Measurements from ENCODE around the gene SYNE3.

SYNE3 gene

DNA sequence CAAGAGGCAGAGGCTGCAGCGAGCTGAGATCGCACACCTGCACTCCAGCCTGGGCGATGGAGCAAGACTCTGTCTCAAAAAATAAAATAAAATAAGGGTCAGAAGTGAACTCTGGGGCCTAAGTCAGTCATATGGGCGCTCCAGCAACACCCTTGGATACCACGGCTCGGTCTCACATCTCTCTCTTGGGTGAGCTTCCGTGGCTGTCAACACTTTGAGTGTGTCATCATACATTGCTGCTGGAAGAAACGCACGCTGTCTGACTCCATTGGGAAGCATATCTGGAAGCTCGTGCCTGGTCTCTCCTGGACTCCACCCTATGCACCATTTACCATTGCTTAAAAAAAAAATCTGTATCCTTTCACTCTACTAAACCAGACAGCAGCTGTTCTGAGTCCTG lies 38.6 kb upstream of the SYNE3 start:
- TF ChIP-seq, protein P1, sequence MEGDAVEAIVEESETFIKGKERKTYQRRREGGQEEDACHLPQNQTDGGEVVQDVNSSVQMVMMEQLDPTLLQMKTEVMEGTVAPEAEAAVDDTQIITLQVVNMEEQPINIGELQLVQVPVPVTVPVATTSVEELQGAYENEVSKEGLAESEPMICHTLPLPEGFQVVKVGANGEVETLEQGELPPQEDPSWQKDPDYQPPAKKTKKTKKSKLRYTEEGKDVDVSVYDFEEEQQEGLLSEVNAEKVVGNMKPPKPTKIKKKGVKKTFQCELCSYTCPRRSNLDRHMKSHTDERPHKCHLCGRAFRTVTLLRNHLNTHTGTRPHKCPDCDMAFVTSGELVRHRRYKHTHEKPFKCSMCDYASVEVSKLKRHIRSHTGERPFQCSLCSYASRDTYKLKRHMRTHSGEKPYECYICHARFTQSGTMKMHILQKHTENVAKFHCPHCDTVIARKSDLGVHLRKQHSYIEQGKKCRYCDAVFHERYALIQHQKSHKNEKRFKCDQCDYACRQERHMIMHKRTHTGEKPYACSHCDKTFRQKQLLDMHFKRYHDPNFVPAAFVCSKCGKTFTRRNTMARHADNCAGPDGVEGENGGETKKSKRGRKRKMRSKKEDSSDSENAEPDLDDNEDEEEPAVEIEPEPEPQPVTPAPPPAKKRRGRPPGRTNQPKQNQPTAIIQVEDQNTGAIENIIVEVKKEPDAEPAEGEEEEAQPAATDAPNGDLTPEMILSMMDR (IDR thresholded peaks at IDR 0.05; ENCODE audit: low read depth, low read length): no peak

DNA sequence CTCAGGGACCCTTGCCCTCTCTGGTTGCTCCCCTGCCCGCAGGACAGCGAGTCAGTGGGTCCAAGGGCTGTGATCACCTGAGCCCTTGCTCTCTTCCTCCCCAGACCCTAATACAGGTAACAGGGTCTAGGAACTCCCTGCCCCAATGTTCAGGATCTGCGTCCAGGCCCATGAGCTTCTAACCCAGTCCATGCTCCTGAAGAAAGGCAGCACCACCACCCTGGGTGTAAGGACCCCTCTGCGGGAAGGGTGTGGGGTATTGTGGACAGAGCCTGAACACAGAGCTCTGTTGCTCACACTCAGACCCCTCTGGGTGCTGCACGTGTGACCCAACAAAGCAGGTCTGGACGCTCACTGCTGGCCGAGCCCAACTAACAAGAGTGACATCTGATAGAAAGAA lies 36.7 kb upstream of the SYNE3 start:
- TF ChIP-seq, protein P1 (IDR thresholded peaks at IDR 0.05; ENCODE audit: low read depth, low read length): no peak
- no peak overlapping the region for H3K4me3 ChIP-seq (ENCODE audit: low read depth, low read length)

More for the DNA sequence above, 38.6 kb upstream of the SYNE3 start:
- H3K4me3 ChIP-seq (ENCODE audit: low read depth, low read length): no peak overlapping the region

DNA sequence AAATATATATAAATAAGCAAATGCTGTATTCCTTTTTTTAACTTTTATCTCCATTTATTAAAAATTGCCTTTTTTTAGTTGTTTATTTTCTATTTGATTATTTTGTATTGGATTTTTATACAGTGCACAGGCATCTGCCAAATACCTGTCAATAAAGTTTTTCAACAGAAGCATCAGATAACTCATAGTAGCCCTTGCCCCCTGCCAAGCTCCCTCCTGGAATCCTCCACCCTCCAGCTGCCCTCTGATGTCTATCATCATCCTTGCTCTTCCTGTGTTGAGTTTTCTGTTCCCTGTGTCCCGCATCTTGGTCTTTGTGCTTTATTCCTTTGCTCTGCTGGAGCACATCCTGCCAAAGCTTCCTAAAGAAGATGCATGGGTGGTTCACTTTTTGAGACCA lies 35.0 kb upstream of the SYNE3 start:
- H3K4me3 ChIP-seq (ENCODE audit: low read depth, low read length): no peak overlapping the region
- TF ChIP-seq, protein P1 (IDR thresholded peaks at IDR 0.05; ENCODE audit: low read depth, low read length): no peak

DNA sequence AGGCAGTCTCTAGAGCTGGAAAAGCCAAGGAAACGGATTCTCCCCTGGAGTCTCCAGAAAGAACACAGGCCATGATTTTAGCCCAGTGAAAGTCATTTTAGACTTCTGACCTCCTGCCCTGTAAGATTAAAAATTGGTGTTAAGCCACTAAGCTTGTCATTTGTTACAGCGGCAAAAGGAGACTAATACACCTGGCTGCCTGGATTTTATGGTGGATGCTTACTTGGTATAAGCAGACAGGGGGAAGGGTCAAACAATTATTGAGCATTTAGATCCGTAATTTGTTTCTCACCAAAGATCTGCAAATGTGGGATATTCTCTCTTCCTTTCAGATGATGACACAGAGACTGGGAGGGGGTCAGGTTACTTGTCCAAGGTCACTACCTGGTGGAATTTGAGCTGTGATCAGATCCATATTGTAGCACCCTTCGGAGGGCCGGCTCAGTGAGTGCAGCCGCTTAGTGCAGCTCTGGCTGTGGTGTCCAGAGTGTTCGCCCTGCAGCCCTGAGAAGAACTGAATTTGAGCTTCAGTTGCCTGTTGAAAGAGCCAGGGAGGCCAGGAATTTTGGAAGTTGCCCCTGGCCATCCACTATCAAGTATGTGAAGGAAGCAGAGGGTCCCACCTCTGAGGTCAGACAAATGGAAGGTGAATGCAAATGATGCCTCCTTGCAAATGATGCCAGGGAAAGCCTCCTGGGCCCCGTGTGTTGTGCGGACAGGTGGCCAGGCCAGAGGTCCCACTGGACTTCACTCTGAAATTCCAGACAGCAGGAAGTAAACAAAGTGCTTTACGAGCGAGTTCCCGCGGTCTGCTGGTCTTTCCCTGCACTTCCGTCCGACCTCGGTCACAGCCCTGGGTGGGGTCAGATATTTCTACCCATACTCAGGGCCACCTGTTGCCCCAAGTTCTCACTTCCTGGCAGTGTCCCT lies 33.5 kb upstream of the SYNE3 start:
- TF ChIP-seq, protein P1 (IDR thresholded peaks at IDR 0.05; ENCODE audit: low read depth, low read length): no peak
- no peak overlapping the region for H3K4me3 ChIP-seq (ENCODE audit: low read depth, low read length)

DNA sequence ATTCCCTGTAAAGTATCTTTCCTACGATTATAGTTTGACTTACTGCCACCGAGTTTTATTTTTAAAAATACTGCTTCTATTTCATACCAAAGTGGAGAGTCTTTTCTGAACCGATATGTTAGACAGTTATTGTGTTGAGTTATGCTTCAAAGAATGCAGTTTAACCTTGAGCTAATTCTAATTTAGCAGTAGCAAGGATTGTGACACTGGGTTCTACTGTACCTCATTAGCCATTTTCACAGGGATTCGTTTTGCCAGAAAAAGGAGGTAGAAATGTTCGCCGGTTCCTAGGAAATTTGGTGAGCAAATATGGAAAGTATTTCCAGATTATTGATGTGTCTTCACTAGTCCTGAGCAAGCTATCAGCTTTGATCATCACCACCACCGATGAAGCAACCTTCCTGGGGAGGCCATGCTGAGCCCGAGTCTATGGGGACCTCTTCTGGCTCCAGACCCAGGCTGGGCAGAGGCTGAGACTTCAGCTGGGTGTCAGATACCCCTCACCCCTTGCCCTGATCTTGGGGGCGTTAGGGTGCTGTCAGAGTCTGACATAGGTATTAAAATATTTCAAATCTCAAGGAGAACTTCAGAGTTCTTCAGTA lies 32.0 kb upstream of the SYNE3 start:
- no peak overlapping the region for H3K4me3 ChIP-seq (ENCODE audit: low read depth, low read length)
- TF ChIP-seq, protein P1 (IDR thresholded peaks at IDR 0.05; ENCODE audit: low read depth, low read length): no peak

DNA sequence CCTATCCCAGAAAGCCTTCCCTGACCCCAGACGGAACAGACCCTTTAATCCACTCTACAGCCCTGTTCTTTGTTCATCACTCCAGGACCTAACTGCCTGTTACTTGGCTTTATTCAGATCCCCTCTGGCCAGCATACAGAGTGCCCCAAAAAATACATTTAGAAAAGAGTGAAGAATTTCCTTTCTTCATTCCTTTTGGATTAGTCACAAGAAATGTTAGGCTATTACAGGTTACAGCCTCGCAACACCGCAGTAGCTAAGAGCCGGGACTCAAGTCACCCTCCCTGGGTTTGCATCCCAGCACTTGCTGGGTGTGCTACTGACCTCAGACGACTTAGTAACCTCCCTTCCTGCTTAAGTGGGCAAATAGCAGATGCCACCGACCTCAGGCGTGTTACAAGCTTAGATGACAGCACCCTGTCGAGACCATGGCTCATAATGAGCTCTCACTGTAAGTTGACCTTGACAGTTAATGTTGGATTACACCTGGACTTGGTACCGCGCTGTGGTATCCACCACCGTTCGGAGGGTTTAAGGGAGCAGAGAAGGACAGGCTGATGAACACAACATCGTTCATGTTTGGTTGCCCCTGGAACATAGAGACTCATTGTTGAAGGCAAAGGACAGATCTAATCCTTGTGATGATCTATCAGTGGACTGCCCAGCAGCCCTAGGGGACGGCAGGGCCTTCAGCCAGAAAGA lies 31.3 kb upstream of the SYNE3 start:
- H3K4me3 ChIP-seq (ENCODE audit: low read depth, low read length): no peak overlapping the region
- TF ChIP-seq, protein P1 (IDR thresholded peaks at IDR 0.05; ENCODE audit: low read depth, low read length): no peak
